ENCODE measurements around the gene AXIN2.
"Not testable (repeated sequence)": the region's sequence is repeated elsewhere in the genome, so short reads cannot be mapped to it uniquely, and the experiment has no call there.

Gene AXIN2

DNA sequence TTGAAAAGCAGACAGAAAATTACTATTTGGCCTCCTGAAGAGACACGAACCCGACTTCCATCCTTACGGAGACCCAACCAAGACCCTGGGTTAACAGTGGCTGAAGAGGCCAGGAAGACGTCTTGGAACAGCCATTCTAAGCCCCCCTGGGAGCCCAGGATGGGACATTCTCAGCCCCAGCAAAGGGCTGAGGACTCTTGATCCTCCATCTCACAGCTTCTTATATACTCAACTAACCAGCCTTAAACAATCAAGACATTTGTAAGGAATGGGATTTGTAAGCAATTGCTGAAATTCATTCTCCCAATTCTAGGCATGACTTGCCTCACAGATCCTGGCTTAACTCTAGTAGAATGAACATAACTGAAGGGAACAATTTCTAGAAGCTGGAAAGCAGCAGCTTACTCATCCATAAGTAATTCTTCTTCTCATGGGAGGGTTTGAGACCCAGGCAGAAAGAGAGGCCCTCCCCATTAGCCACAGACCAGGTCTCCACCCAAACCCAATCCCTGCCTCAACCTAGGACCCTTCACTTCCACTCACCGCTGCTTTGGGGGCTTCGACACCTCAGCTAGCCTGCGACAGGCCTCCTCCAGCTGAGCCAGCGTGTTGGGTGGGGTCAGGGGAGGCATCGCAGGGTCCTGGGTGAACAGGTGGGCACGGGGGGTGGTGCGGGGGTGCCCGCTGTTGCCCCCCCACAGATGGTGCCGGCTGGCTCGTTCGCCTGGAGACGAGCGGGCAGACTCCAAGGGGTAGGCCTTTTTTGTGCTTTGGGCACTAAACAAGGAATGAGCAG is 25.5 kb downstream of the AXIN2 start:
- no peak for DNase-seq

DNA sequence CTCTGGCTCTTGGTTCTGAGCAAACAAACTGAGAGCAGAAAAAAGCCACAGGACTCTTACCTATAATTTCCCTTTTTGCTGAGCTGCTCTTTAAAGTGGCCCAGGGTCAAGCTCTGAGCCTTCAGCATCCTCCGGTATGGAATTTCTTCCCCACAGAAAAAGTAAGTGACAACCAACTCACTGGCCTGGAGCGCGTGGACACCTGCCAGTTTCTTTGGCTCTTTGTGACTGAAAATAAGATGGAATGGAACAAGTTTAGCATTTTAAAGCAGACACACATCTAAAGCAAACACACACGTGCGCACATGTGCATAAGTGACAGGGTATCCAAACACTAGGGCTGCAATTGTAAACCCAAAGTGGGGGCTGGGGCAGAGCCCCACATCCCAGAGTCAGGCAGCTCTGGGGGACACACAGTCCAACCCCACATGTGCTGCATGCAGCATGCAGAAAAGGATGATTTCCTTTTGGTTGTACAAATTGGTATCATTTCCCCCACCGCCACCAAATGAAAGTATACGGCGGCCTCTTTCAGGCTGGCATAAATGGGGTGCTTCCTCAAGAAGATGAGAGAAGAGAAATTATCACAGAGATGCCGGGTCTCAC is 27.5 kb downstream of the AXIN2 start:
- no peak for DNase-seq

DNA sequence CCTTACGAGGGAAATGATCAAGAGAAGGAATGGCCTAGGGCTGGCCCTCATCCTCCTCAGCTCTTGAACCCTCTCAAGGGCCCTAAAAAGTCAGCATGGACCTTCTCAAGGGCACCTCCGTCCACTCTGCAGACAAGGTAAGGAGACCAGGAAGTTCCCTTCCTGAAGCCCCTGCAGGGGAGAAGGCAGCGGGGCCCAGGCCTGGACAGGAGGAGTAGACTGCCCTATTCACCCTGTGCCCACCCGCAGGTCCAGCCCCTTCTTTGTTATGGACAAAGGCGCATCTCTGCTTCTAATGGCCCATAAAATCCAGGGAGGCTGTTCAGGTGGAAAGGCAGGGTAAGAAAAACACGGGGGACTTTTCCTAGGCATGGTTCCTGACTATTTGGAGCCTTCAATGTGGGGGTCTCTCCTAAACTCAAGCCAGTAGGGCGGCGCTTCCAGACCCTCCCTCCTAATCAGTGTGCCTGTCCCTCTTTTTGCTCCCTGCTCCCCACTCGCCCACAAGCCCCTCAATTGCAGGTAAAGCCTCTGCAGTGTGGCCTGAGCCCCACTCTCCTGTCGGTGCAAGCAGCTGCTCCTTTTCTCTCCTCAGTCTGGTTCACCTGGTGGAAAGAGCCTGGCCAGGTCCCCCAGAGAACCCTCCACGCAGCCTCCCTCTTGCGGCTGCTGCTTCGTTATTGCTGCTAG is 28.2 kb downstream of the AXIN2 start:
- no peak for DNase-seq

DNA sequence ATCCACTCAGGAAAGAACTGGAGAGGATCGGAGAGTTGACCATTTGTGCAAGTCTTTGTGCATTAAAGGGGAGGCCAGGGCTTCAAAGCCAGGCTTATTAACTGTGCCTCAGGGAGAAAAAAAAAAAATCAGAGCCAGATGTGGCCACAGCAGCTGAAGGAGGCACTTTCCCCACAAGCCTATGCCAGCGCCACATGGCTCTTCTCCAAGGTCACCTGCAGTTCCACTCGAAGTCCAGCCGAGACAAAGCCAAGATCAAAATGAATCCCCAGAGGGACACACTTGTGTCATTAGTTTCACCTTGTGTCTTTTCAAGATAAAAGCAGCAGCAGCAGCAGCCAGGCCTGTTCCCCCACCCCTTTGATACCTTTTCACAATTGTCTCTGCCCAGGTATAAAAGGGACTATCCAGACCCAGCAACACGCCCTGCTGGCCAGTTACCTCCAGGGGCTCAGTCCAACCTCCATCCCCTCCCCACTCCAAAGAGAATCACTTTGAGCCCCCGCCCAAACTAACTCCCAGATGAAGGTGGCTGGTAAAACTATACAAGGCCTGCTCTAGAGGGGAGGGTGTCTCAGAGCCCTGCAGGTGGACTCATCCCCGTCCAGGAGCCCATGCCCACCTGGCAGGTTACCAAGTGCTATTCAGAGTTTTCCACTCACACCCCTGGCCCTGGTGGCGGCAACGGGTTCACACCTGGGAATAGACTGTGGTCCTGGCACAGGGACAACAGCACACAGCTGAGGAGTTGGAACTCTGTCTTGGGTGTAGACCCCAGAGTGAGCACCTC is 29.2 kb downstream of the AXIN2 start:
- no peak for DNase-seq

DNA sequence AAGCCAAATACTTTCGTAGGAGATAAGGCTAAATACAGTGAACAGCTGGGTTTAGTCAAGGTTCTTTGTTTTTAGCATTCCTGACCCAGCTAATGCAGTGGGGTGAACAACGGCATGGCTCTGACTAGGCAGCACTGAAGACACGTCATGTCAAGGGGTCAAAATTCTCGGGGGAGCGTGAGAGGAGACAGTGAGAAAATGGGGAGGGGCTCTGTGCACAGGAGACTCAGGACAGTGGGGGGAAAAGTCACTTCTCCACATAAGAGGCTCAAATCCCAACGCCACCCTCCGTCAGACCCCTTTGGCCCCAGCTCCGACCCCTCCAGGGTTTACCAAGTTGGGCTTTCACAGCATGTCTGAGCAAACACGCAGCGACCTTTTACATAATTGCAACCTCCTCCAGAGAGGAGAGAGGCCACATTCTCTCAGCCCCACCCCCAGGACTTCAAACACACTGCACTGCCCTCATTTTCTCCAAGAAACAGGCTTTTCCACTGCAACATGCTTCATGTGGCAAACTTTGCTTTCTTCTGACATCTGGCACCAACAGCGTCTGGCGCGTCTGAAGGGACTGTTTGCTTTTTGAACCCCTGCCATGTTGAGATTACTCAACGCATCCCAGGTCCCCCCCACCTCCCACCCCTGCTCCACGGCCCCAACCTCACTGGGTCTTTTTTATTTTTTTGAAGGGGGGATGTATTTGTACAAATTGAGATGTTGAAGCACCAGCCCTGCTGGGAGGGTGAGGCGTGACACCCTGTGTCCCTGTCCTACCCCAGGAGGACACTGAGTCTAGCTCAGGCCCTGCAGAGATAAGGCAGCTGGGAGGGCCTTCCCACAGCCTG is 30.0 kb downstream of the AXIN2 start:
- DNase-seq = no peak

DNA sequence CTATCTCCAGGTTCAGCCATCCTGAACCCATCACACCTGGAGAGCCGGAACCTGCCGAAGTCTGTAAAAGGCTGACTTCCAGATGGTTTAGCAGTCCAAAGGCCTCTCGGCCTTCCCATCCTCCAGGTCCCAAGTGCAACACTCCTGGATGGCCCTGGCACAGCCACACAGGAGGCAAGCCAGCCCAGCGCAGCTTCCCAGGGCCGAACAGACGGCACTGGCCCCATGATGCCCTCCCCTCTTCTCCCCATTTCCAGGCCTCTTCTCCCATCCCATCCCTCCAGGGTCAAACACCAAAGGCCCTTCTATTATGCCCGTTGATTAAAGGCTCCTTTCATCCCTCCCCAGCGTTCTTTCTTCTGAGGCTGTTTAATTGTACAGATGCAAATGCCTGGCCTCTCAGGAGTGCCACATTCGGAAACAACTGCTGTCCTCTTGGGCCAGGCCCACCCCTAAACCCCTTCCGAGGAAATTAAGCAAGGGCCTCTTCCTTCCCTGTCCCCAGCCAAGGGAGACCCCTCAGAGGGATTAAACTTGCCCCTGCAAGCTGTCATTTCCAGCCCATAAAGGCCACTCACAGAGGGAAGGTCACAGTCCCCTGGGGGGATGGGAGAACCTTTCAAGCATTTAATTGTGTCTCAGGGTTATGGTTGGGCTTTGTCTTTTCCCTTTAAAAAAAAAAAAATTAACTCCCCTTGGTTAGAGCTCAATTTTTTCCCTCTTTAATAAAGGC is 30.8 kb downstream of the AXIN2 start:
- no peak for DNase-seq

DNA sequence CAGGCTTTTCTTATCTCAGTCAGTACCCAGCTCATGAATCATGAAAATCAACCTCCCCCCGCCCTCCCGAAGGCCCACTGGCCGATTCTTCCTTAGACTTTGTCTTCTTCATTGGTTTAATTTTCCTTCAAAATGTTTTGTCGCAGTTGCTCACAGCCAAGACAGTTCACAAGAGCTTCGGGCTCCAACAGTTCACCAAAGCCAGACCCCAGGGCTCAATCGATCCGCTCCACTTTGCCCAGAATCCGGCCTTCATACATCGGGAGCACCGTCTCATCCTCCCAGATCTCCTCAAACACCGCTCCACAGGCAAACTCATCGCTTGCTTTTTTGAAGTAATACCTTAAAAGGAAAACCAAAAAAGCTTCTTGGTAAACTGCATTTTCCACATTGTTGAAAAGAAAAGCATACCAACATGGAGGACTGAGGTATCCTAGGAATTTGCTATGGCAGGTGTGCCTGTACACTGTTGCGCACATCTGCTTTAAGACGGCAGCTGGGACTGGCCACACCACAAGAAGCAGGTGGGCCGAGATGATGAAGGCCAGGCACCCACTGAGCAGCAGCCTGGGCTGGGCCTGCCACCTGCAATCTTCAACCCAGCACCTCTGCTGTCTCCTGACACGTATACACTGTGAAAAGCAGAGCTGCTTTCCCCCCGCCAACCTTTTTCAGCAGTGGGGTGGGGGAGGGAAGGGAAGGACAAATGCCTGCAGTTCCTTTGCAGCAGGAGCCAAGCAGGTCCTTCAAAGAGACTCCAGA is 31.5 kb downstream of the AXIN2 start:
- DNase-seq = no peak

DNA sequence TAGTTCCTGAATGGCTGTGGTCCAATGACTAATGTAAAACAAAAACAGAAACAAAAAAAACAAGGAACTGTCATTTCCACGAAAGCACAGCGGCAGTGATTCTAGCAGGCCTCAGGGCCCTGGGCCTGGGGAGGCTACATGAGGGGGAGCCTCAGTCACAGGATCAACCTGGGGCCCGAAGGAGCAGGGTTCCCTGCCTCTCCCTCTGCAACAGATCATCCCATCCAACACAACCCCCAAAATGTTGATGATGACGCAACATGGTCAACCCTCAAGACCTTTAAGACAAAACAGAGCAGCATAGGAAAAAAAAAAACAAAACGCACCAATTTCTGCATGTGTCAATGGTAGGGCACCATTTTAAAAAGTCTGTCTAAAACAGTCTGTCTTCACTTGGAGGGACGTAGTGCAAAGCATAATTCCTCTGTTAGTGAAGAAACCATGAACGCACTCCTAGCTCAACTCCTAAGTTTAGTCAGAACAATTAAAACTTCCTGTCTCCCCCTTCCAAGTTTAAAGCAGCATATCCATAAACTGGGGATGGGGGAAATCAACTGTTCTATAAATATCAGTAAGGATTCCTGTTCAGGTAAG is 32.3 kb downstream of the AXIN2 start:
- DNase-seq = no peak

DNA sequence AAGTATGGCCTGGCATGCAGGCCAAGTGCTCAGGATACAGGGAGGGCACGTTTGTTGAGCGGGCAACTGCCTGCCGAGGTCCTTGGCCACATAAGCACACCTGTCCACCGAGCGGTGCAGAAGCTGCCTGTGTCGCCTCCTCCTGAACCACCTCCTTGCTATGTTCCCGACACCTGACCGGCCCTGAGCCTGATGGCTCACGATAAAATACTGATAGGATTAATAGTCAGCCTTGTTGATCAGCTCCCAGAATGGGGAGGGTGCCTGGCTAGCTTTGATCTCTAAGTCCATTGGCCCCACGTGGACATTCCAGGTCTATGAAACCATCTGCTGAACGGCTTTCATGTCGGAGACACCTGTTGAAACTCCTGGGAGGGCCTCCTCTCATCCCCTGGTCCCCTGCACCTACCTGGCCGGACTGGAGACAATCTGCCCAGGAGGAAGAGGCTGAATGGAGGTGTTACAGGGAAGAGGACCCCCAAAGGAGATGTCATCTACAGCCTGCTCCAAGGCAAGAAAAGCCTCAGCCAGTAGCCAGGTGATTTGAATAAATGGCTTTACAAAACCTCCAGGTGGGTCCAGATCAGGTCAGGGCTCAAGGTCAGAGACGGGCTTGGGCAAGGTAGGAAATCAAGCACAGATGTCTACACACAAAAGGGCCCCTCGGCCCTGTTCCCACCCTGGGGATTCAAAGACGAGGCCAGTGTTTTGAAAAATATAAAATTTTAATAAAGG is 33.4 kb downstream of the AXIN2 start:
- no peak for DNase-seq

DNA sequence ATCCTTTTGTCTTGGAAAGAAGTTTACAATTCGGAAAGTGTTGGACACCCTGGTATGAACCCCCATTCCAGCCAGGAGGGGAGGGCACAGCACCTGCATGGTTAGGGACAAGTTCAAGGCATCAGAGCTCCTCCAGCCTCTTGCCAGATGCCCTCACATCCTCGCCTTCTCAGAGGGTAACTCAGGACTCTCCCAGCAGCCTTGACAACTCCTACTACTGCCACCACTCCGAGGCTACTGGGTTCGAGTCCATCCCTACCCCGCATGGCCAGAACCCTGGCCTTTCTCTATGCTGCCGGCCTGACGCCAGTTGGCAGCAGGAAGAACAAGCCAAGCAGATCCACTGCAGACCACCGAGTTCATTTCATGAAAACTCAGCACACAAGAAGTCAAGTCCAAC is 34.1 kb downstream of the AXIN2 start:
- DNase-seq = no peak

DNA sequence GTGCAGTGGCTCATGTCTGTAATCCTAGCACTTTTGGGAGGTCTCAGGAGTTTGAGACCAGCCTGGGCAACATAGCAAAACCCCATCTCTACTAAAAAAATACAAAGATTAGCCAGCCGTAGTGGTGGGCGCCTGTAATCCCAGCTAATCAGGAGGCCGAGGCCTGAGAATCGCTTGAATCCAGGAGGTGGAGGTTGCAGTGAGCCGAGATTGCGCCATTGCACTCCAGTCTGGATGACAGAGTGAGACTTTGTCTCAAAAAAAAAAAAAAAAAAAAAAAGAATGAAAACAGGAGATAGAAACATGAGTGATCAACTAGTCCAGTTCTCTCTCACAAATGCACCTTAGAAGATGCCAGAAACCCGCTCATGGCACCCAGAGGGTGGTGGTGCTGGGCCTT is 34.6 kb downstream of the AXIN2 start:
- not testable (repeated sequence) for DNase-seq

DNA sequence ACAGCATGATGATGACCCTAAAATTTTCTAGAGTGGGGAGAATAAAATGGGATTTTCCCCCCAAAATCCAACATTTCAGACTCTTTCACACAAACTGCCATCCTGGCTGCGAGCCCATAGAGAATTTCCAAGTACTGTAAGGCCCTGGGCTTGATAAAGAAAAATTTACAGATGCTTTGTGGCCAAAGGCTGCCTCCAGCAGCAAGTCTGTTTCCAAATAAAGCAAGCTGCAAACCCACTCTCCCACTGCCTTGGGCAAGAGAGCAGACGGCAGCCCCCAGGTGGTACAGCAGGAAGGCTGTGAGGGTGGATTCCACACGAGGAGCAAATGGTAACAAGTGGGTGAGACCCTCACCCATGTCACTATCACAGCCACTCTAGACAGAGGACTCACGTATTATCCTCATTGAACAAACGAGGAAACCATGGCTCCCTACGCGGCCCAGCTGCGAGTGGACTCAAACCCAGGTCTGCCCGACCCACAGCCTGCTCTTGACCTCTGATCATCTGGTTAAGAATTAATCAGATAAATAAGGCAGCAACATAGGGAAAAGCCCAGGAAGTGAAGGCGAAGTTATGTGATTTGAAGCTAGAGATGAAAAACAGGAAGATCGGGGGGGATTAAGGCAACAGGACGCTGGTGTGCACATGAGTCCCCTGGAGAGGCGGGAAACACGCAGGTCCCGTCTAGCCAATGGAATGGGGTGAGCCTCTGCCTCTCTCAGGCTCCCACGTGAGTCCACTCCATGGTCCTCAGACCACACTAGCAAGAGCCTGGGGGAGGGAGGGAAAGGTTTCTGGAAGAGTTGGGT is 37.4 kb downstream of the AXIN2 start:
- DNase-seq = no peak

DNA sequence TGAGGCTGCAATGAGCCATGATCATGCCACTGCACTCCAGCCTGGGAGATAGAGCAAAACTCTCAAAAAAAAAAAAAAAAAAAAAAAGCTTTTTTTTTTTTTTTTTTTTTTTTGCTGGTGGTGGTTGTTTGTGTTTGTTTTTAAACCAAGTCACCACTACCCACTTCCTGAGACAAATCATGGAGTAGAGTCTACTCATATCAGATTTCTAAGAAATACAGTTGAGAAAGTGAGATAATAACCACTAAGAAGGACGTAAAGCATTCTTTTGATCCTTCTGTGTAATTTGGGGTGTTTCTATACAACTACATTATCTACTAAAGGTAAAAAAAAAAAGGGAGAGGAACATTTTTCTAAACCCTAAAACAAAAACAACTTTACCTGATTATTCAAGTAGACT is 38.0 kb downstream of the AXIN2 start:
- no peak for DNase-seq

DNA sequence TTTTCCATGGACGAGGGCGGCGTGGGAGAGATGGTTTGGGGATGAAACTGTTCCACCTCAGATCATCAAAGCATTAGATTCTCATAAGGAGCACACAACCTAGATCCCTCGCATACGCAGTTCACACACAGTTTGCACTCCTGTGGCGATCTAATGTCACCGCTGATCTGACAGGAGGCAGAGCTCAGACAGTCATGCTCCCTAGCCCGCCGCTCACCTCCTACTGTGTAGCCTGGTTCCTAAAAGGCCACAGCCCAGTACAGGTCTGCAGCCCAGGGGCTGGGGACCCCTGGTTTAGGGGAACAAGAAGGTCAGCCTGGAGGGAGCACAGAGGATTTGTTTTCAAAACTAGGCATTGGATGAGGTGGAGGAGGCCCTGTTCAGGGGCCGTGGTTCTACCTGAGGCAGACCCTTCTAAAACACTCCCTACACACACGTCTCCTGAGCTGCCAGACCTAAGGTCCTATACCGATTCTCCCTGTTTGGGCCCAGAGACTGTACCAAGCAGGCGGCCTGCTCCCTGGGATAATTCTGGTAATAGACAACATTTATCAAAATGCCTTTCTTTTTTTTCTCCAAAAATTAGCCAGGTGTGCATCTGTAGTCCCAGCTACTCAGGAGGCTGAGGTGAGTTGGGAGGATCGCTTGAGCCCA is 38.6 kb downstream of the AXIN2 start:
- DNase-seq = no peak

DNA sequence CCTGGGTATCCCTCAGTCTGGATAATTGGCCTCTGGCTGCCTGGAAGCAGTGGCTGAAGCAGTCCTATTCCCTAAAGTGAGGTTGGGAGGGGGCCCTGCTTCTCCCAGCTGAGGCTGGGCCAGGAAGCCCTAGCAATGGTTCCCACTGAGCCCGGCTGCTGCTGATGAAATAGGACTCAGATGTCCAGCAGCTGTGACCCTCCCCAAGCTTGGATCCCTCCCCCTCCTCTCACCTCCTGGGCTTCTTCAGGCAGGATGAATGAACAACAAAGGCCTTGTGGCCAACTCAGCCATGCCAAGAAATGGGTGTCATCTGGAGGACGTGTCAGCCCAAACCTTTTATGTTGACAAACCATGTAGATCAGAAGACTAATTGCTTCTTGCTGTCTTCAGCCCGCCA is 42.0 kb downstream of the AXIN2 start:
- no peak for DNase-seq

DNA sequence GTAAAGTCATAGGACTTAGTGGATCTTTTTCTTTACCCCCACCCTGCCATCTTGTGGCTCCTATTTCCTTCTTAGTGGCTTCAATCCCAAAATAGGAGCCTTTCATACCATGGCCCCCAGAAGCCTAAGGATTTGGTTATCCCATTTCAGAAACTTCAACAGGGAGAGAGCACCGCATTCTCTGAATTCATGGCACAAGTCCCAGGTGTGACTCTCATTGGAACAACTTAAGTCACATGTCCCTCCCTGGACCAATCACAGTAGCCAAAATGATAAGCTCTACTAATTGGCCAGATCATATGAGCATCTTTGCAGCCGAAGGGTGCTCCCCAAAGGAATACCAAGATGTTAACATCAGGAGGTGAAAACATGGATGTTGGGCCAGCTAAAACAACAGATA is 43.2 kb downstream of the AXIN2 start:
- DNase-seq = no peak

DNA sequence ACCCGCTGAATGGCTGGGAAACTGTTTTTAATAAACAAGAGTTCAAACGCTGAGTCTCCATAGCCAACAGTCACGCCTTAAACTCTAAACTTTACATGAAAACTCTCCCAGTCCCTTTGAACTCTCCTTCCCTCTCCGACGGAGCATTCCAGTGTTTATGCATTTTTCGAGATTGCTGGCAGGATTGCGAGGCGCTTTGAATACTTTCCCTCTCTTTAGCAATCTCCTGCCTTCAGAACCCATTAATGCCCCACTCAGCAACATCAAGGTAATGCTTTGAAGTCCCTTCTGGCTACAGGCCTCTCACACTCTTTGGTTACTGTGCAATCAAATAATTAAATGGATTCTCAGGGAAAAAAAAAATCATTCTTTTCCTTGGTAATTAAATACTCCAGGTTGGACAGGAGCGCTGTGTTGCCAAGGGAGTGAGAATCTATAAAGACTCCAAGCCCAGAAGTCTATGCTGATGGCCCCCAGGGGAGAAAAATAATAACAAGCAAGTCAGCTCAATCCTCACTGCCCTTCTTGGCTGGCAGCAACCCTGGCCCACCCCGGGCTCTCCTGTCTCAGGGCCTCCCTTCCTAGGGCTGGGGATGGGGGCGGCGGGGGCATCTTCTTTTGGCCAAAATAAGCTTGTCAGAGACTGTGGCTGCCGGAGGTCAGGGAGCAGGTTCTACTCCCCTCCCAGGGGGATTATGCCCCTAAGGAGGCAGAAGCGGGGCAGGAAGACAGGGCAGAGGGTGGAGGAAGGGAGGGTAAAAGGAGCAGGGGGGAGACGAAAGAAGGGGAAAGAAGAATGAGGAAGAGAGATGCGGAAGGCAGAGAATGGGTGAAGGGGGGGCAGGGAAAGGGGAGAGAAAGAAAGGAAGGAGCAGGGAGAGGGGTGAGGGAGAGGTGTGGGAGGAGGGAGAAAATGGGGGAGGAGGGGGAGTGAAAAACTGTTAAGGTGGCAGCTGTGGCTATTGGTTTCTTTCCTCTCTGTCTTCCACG is 45.2 kb downstream of the AXIN2 start:
- DNase-seq = no peak

Data from activated naive CD4-positive, alpha-beta T cell (primary cell).